Central memory CD8-positive, alpha-beta T cell (primary cell): ENCODE measurements around the gene TNIP2.

ENCODE experiments used
- ATAC-seq: fragments of 150-1000 bp; cut with Tn5 transposase; replicated peaks from 2 replicates; pipeline ENCODE4 v1.10.0; 2022; ENCODE audit warnings: mild to moderate bottlenecking, moderate FRiP score, moderate number of reproducible peaks; ENCODE audit not compliant: poor library complexity, severe bottlenecking; ENCODE audit errors: extremely low read depth
- DNase-seq, 2 donors: peaks; one replicate each; pipeline ENCODE4 v3.0.0; 2021; ENCODE audit warnings: low spot score in 2 of 2
- H3K27ac Mint-ChIP-seq: one replicate; pipeline ENCODE4 v1.8.0; 2022; ENCODE audit warnings: low read depth, mild to moderate bottlenecking, moderate library complexity, mixed read lengths
- H3K27me3 Mint-ChIP-seq: one replicate; pipeline ENCODE4 v1.8.0; 2022; ENCODE audit warnings: mixed read lengths
- H3K36me3 Mint-ChIP-seq: one replicate; pipeline ENCODE4 v1.8.0; 2022; ENCODE audit warnings: mild to moderate bottlenecking, moderate library complexity, mixed read lengths; ENCODE audit not compliant: insufficient read depth
- H3K4me1 Mint-ChIP-seq: one replicate; pipeline ENCODE4 v1.8.0; 2022; ENCODE audit warnings: mixed read lengths
- H3K4me3 Mint-ChIP-seq: one replicate; pipeline ENCODE4 v1.8.0; 2022; ENCODE audit warnings: mild to moderate bottlenecking, moderate library complexity, mixed read lengths
- H3K9me3 Mint-ChIP-seq: one replicate; pipeline ENCODE4 v1.8.0; 2022; ENCODE audit warnings: mixed read lengths

Gene TNIP2

DNA sequence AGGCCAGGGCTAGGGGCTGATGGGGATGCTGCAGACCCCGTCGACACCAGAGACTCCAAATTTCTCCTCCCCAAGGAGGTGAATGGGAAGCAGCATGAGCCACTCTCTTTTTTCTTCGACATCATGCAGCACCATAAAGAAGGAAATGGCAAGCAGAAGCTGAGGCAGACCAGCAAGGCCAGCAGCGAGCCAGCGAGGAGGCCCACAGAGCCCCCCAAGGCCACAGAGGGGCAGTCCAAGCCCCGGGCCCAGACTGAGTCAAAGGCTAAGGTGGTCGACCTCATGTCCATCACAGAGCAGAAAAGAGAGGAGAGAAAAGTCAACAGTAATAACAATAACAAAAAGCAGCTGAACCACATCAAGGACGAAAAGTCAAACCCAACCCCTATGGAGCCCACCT lies 56.1 kb downstream of the TNIP2 start:
- Mint-ChIP-seq H3K9me3 (no peaks in the 10 kb centered on the region), H3K4me3 (no peak overlapping the region), H3K27ac (no peak overlapping the region), H3K36me3 (peaks cover 71% of the 10 kb centered on the region), H3K4me1 (peaks cover 6% of the 10 kb centered on the region), H3K27me3 (no peaks in the 10 kb centered on the region)
- no peak for ATAC-seq
- no peak for DNase-seq

DNA sequence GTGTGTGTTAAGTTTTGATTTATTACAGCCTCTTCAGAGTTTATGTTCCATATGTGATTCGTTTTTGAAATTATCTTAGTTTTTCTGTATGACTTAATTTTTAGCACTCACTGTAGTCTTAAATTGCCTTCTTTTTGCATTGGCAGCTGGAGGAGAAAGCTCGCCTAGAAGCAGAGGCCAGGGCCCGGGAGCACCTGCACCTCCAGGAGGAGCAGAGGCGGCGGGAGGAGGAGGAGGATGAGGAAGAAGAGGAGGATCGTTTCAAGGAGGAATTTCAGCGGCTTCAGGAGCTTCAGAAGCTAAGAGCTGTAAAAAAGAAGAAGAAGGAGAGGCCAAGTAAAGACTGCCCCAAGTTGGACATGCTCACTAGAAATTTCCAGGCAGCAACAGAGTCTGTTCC lies 56.6 kb downstream of the TNIP2 start:
- Mint-ChIP-seq H3K27ac (peak overlapping the region; percentile 44), H3K36me3 (peaks cover 72% of the 10 kb centered on the region), H3K4me1 (peaks cover 6% of the 10 kb centered on the region), H3K9me3 (no peaks in the 10 kb centered on the region), H3K4me3 (no peak overlapping the region), H3K27me3 (no peaks in the 10 kb centered on the region)
- DNase-seq = no peak
- ATAC-seq = no peak

DNA sequence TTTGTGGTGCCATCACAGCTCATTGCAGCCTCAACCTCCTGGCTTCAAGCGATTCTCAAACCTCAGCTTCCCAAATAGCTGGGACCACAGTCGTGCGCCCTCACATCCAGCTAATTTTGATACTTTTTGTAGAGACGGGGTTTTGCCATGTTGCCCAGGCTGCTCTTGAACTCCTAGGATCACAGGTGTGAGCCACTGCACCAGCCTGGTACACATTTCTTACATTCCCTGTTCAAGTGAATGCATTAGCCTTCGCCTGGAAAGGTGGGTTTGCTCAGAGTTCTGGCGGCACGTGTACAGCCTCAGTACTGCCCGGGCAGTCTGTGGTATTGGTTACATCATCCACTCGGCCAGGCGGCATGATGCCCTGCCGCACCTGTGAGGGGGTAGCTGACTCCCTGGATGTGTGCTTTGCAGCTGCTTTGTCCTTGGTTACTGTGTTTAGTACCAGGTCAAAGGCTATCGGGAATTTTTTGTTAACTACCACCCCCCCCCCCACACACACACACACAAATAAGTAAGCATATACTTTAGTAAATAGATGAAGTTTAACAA lies 57.1 kb downstream of the TNIP2 start:
- H3K4me1 Mint-ChIP-seq = peaks cover 6% of the 10 kb centered on the region
- H3K36me3 Mint-ChIP-seq = peaks cover 70% of the 10 kb centered on the region
- no peaks in the 10 kb centered on the region for H3K27me3 Mint-ChIP-seq
- no peak overlapping the region for H3K4me3 Mint-ChIP-seq
- ATAC-seq = no peak
- no peak for DNase-seq
- H3K27ac Mint-ChIP-seq = peak overlapping the region; percentile 44
- no peaks in the 10 kb centered on the region for H3K9me3 Mint-ChIP-seq

DNA sequence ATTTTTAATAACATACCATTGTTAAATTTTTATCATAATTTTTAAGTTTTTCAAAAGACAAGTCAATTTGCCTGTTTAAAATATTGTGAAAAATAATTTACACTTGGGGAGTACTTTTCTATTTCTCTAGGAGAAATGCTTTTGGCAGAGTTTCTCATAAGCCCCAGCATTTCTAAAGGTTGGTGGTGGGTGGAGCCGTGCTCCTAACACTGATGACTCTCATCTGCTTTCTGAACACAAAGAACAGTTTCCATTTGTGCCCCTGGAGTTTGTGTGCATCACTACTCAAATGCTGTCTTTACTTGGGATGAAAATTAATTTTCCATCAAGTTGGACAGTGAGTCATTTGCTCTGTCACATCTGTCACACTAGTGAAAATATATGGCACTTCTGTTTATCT lies 57.6 kb downstream of the TNIP2 start:
- Mint-ChIP-seq H3K9me3 (no peaks in the 10 kb centered on the region), H3K27ac (peak overlapping the region; percentile 41), H3K27me3 (no peaks in the 10 kb centered on the region), H3K4me1 (peaks cover 6% of the 10 kb centered on the region), H3K4me3 (no peak overlapping the region), H3K36me3 (peaks cover 72% of the 10 kb centered on the region)
- ATAC-seq = no peak
- no peak for DNase-seq

DNA sequence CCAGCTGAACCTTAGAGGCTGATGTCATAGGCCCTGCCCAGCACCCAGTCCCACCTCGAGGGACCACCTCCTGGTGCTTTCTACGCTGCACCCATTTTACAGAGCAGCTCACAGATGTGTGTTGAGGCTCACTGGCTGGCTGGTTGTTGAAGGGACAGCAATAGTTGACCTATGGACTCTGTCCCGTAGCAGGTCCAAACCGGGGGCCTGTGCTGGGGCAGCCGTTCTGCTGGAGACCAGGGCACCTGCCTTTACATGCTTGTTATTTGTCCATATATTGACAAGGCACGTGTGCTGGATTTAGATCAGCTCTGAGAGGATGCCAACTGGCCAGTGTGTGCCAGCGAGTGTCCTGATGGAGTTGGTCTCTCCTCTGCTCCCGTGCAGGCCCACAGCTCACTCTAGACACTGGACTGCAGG lies 58.1 kb downstream of the TNIP2 start:
- ATAC-seq = no peak
- no peak for DNase-seq
- Mint-ChIP-seq H3K4me1 (peaks cover 6% of the 10 kb centered on the region), H3K27ac (no peak overlapping the region), H3K36me3 (peaks cover 74% of the 10 kb centered on the region), H3K4me3 (no peak overlapping the region), H3K27me3 (no peaks in the 10 kb centered on the region), H3K9me3 (no peaks in the 10 kb centered on the region)

GRCh38 chr4:2696423-2696822 lies 59.7 kb downstream of the TNIP2 start:
- H3K36me3 Mint-ChIP-seq = peaks cover 77% of the 10 kb centered on the region
- ATAC-seq = peak; percentile 46
- no peak for DNase-seq
- no peak overlapping the region for H3K4me3 Mint-ChIP-seq
- no peaks in the 10 kb centered on the region for H3K9me3 Mint-ChIP-seq
- H3K27me3 Mint-ChIP-seq = no peaks in the 10 kb centered on the region
- H3K27ac Mint-ChIP-seq = peak overlapping the region; percentile 15
- no peaks in the 10 kb centered on the region for H3K4me1 Mint-ChIP-seq

- H3K36me3 Mint-ChIP-seq = peaks cover 76% of the 10 kb centered on the region
- H3K4me3 Mint-ChIP-seq = no peak overlapping the region
- DNase-seq = no peak
- H3K27me3 Mint-ChIP-seq = no peaks in the 10 kb centered on the region
- no peak overlapping the region for H3K27ac Mint-ChIP-seq
- no peaks in the 10 kb centered on the region for H3K9me3 Mint-ChIP-seq
- no peaks in the 10 kb centered on the region for H3K4me1 Mint-ChIP-seq
- ATAC-seq = no peak
These were observed 60.6 kb downstream of the TNIP2 start for GRCh38 chr4:2695346-2696060.

DNA sequence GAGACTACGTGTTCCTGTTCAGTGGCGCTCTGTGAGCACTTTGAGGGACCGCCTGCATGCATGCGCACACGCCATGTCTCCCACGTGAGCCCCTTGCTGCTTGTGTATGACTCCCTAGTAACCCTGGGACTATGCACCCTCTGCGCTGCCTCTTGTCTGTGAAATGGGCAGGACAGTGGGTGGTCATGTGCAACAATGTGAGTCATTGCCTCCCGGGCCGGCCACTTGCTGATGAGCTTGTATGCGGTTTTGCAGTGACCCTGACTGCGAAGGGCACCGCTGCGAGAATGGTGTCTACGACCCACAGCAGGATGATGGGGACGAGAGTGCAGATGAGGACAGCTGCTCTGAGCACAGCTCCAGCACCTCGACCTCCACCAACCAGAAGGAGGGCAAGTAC lies 61.4 kb downstream of the TNIP2 start:
- Mint-ChIP-seq H3K4me3 (no peak overlapping the region), H3K9me3 (no peaks in the 10 kb centered on the region), H3K4me1 (peaks cover 7% of the 10 kb centered on the region), H3K36me3 (peaks cover 70% of the 10 kb centered on the region), H3K27ac (no peak overlapping the region), H3K27me3 (no peaks in the 10 kb centered on the region)
- no peak for ATAC-seq
- no peak for DNase-seq

- H3K9me3 Mint-ChIP-seq = no peaks in the 10 kb centered on the region
- H3K4me3 Mint-ChIP-seq = no peak overlapping the region
- DNase-seq = no peak
- ATAC-seq = no peak
- H3K4me1 Mint-ChIP-seq = peaks cover 17% of the 10 kb centered on the region
- H3K27me3 Mint-ChIP-seq = no peaks in the 10 kb centered on the region
- peaks cover 64% of the 10 kb centered on the region for H3K36me3 Mint-ChIP-seq
- peak overlapping the region; percentile 63 for H3K27ac Mint-ChIP-seq
These were observed 64.1 kb downstream of the TNIP2 start for GRCh38 chr4:2691952-2692435.
